Astrocyte of the hippocampus (primary cell): Measurements from ENCODE around the gene MPZL2.
A peak's percentile ranks its signal among the peaks of the same experiment; 100 is the strongest.

Experiments used
- DNase-seq: peaks from one replicate; pipeline ENCODE4 v3.0.0; 2011; ENCODE audit warnings: low read depth, low spot score

MPZL2 gene

DNA sequence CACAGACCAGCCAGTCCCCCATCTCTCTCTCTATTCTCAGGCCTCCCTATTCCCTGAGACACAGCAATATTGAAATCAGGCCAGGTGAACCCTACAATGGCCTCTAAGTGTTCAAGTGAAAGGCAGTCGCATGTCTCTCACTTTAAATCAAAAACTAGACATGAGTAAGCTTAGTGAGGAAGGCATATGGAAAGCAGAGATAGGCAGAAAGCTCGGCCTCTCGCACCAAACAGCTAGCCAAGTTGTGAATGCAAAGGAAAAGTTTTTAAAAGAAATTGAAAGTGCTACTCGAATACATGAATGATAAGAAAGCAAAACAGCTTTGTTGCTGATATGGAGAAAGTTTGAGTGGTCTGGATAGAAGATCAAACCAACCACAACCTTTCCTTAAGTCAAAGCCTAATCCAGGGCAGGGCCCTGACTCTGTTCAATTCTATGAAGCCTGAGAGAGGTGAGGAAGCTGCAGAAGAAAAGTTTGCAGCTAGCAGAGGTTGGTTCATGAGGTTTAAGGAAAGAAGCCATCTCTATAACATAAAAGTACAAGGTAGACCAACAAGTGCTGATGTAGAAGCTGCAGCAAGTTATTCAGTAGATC lies 19.8 kb upstream of the MPZL2 start:
- DNase-seq: no peak

DNA sequence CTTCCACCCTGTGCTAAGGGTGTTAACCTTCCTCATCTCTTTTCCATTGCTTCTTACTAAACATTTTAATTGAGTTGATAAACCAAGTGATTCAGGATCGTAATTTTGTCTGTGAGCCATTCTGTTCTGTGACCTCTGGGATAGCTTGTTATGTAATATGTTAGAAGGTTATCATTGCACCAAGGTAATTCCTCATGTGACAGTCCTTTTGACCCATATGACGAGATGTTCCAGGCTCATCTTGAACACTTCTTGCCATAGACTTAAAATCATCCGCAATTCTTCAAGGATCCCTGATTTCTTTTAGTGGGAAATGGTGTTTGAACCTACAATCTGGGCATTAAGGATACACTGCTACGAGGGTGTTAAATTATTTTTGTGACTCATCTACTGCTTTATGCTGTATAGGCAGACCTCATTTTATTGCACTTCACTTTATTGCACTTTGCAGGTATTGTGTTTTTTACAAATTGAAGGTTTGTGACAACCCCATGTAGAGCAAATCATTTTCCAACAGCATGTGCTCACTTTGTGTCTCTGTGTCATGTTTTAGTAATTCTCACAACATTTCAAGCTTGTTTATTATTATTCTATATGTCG lies 19.0 kb upstream of the MPZL2 start:
- DNase-seq: no peak

DNA sequence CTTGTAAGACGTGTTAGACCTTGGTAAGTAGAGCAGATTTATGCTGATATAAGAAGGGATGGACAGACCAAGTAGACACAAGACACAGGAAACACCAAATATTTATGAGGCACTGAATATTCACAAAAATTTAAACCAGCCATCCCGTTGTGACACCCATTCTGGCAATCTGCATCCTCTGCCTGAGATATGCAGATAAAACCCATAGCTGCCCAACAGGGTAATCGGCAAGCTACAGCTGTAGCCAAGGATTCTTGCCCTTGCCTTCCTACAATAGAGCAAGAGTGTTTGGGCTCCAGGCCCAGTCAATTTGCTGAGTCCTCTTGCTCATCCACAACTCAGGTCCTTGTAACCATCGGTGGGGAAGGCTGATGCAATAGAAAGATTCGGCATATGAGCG lies 18.5 kb upstream of the MPZL2 start:
- DNase-seq: no peak

DNA sequence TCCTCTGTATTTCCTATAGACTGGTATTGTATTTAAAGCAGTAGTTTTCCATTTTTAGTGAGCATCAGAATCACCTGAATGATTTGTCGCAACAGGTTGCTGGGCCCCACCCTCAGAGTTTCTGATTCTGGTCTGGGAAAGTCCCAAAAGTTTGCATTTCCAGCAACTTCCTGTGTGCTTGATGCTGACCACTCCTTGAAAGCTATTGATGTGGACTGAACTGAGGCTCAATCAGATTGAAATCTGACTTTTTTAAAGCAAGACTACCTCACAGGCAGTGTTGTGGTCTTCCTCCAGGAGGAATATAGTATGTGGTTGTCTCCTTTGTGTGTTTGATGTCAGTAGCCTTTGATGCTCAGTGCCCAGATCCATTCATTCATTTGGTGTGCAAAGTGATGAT lies 17.2 kb upstream of the MPZL2 start:
- DNase-seq: no peak

DNA sequence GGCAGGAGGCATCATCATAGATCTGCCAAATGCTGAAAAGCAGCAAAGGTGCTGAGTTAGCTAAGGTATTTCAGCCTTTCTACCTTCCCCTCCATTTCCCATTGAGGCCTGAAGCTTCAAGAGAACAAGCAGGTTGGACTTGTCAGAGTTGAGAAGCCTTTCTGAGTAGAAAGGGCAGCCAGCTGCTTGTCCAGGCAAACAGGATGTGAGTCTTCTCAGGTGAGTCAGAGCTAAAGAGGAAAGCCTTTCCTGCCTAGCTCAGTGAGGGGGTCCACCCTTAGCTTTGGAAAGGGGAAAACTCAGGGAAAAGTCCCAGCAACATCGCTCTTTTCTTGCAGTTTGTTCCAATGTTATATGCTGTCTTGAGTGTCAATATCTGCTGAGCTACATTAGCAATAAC lies 13.2 kb upstream of the MPZL2 start:
- no peak for DNase-seq

DNA sequence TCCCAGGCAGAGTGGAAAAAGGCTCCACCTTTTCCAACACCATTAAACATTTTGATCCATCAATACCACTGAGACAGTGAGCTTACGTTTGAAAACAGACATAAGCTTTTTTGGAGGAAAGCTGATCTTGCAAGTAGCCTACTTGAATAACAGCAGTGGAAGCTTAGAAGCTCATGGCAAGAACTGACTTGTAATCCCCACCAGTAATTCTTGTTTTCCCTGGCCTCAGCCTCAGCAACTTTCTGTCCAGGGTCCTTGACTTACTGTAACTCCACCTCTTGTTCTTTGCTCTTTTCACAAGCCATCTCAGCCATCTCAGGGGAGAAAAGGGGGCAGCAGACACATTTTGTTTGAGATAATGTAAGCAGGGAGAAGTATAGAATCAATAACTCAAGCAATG lies 12.3 kb upstream of the MPZL2 start:
- DNase-seq: no peak

DNA sequence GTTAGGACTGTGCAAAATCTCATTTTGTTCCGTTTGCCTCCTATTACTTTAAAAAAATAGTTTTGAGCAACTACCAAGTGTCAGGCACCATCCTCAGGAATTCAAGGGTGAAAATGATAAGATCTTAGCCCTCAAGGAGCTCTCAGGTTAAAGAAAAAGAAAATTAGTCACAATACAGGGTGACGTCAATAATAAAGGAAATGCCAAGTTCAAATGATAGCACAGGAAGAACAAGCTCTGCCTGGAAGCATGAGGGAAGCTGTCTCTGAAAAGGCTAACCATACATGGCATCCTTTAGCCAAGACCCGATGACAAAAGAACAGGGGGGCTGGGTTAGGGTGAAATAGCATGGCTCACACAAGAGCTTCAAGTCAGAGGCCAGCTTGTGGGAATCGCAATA lies 11.1 kb upstream of the MPZL2 start:
- no peak for DNase-seq

DNA sequence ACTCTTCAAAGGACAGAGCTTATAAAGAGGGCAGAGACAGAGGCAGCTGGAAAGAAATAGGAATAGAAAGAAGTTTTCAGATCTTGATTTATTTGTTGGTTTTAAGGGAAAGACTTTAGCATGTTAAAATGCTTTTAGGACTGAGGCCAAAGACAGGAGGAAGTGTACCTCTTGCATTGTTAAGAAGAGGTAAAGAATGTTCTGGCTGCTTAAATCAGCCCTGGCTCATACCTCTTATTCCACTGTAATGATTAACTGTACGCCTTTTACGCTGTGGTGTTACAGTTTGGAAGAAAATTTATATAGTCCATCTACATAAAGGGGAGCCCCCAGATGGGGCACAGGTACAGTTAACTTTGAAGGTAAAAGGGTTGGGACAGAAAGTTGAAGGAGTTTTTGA lies 10.1 kb upstream of the MPZL2 start:
- no peak for DNase-seq

DNA sequence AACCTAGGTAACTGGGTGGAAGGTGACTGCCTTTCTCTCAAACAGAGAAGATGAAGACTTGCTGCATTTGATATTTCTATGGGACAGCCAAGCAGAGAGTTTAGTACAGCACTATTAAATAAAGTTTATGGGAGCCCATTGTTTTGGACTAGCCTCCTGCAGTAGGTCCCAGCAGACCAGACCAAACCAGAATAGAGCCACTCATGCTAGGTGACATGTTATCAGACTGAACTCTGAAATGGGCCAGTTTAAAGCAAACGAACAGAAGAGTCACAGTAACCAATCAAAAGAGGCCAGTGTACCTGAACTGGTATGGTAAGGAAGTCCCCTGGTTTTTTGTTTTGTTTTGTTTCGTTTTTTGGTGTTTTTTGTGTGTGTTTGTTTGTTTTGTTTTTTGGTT lies 7.9 kb upstream of the MPZL2 start:
- DNase-seq: no peak

DNA sequence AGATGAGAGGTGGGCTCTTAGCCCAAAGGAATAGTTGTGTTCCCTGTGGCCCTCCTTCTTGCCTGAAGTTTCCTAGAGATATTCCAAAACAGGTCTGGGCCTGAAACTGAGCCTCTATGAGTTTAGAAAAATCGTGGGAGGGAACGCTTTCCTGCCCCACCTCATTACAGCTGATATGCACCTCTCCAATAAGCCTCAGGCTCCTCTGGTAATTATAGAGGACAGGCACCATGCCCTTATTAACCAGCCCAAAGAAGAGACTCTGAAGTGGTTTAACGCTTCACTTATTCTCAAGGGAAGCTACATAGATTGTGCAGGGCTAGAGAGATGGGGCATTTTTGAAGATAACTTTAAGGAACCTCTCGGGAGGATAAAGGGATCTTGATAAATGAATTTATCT lies 3.4 kb upstream of the MPZL2 start:
- DNase-seq: no peak

DNA sequence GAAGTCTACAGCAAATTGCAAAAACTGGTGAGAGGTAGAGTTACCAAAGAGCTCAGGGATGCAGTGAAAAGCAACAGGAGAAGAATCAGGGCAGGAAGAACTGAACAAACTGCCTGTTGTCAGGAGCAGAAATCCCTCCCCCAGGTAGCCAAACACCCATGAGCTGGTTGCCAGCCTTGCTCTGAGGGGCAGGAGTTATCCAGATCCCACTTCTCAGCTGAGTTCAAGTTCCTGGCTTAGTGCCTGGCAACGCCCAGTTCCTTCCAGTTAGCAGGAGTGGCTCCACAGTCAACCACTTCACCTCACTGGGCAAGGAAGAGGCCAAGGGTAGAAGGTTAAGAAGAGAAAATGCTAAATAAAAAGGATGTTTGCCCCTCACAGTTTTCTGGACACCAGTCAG lies 1.9 kb upstream of the MPZL2 start:
- no peak for DNase-seq

DNA sequence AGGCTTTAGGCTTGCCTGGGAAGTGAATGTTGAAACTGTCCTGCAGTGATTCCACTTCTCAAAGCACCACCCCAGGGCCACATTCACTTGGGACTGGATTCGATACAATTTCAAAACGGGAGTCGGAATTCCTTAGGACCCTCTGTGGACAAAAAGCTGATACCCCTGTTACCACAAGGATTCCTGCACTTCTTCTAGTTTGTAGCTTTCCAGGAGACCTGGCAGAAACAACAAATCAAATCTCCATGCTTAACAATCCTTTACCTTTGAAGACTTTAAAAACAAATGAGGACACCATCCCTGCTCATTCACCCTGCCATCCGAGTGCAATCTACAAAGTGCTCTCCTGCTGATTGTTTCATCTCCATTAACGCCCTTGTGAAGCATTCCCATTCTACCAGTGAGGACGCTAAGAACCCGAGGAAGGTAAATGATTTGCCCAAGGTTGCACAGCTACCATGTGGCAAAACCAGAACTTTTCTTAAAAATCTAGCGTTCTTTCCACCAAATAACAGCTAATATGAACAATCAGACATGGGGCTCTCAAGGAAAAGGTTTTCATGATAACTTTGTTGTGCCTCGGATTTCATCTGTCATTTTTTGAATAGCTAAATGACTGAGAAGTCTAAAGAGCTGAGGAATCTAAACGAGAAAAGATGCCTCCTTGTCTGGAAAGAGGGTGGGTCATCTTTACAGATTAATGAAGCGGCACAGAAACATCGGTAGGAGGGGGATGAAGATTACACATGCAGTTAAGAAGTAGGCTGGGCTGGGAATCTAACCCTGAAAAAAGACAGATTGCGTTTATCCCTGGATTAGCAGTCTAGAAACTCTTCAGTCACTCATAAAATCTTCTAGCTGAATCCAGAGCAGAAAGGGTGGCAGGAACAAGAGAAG lies 720 bp upstream of the MPZL2 start:
- DNase-seq: no peak

DNA sequence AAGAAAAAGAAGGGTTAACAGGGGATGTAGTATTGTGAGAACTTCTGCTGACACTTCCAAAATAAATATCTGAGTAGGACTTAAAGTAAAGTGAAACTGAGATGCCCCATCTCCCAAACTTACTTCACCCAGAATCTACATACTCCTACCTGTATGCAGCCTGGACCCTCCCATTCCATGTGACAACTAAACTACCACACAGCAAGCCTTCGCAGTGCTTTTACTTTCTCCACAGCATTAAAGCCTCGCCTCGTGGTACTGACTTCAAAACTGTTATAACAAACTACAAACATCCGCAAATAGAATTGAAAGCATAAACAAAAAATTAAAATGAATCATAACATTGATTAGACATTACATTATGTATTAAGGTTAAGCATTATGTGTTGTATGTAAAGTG lies 985 bp downstream of the MPZL2 start:
- DNase-seq: no peak

DNA sequence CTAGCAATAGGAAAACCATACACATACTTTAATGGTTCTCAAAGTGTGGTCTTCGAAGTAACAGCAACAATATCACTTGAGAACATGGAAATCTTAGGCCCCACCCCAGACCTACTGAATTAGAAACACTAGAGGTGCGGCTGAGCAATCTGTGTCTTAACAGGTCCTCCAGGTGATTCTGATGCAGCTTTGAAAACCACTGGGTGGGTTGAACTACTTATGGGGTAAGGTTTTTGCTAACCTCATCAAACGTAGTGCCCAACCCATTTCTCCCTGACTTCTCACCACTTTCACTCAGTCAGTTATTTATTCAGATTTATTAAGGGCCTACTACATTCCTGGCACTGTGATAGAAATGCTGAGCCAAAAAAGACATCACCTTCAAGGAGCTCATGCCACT lies 3.7 kb downstream of the MPZL2 start:
- no peak for DNase-seq

DNA sequence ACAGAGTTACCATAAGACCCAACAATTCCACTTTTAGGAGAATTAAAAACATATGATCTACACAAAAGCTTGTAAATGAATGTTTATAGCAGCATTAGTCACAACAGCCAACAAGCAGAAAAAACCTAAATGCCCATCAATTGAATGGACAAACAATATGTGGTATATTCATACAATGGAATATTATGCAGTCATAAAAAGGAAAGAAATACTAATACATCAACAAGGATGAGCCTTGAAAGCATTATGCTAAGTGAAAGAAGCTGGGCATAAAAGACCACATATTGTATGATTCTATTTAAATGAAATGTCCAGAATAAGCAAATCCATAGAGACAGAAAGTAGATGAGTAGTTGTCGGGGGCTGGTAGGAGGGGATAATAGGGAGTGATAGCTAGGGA lies 5.0 kb downstream of the MPZL2 start:
- no peak for DNase-seq

DNA sequence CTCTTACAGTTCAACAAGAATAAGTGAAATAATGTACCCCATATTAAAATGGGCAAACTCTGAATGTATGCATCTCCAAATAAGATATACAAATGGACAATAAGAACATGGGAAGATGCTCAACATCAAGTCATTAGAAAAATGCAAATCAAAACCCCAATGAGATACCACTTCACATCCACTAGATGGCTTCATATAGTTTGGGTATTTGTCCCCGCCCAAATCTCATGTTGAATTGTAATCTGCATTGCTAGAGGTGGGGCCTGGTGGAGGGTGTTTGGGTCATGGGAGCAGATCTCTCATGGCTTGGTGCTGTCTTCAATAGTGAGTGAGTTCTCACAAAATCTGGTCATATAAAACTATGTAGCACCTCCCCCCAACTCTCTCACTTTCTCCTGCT lies 5.7 kb downstream of the MPZL2 start:
- no peak for DNase-seq

DNA sequence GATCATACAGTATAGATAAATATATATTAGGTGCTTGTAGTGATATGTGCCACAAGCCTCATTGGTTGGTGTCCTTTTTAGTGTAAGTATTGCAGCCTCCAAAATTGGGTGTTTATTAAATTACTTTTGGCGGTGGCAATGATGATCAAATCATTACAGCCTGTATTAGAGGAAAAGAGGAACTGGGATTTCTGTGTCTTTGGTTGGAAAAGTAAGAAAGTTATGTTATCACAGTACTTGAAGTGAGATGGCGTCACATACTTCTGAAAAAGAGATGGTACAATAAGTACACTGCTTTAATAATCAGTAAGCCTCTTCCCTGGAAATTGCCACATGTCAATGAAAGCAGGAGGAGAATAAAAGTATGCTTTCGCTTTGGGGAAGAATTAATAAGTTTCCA lies 11.4 kb downstream of the MPZL2 start:
- DNase-seq: no peak

DNA sequence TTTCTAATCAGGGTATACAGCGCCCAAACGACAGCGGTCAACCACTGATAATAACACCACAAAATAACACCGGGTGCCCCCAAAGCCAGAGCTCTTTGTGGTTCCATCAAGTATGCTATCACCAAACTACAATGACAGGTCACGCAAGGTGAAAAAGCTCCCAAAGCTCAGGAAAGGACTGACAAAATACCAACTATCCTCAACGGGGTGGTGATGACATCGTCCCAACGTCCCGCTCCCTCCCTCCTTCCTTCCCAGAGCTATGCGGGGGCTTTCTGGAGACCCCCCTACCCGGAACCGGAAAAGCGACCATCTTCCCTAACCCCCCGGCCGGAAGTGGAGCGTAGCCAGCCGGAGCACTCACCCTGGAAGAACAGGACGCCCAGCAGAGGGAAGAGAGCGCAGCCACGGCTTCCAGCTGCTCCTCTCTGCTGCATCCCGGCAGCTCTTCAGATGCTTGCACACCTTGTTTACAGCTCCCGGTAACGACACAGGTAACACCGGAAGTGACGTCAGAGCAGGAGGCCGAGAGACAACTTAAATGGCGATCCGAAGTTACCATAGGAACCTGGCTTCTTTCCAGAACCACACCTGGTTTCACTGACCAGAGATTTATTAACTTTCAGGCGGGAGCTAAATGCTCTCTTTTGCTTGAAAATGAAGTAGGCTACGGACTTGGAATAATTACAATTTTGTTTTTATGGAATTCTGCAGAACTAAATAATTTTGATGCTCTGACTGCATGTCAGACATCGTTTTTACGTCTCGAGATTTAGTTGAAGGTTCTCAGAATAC lies 12.0 kb downstream of the MPZL2 start, which contains the start of gene MPZL3:
MPZL3 (minus strand) TSS at position 508 of the 795 bp plus-strand sequence; CDS start at position 437, 71 bp downstream.
- peak; percentile 88 for DNase-seq

DNA sequence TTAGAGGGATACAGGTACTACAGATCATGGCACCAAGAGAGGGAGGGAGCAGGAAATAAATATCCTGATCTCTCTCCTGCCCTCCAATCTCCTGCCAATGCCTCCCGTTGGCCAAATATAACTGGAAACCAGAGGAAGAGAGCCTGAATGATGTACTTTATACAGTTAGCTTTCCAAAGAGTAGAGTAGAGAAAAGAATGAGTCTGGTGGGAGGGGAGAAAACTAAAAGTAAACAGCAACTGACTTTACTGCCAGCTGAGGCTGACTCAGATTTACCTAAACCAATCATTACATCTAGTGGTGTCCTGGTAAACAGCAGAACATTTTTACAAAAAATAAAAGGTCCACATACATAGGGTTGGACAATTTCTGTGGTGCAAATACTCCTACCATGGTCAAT lies 17.1 kb downstream of the MPZL2 start:
- no peak for DNase-seq

DNA sequence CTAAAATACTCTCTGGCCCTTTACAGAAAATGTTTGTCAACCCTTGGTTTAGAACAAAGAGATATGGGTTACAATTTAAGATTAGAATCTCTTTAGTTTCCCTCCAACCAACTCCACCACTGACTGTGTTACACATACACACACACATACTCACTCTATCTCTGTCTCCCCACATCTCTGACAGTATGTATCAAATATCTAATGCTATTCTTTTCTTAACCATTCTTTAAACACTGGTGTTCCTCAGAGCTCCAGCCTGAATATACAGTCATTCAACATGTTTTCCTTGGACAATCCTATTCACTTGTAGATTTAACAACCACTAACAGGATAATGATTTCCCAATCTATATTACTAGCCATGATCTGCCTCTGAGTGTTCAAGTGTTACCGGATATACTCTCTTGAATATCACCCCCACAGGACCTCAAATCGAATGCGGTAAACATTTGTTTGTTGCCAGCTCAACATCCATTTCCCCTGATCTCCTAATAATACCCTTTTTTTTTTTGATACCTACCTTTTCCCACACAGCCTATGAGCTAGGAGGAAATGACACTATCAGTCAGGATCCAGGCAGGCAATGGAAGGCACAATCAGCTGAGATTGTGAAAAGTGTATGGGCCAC lies 18.0 kb downstream of the MPZL2 start:
- no peak for DNase-seq

DNA sequence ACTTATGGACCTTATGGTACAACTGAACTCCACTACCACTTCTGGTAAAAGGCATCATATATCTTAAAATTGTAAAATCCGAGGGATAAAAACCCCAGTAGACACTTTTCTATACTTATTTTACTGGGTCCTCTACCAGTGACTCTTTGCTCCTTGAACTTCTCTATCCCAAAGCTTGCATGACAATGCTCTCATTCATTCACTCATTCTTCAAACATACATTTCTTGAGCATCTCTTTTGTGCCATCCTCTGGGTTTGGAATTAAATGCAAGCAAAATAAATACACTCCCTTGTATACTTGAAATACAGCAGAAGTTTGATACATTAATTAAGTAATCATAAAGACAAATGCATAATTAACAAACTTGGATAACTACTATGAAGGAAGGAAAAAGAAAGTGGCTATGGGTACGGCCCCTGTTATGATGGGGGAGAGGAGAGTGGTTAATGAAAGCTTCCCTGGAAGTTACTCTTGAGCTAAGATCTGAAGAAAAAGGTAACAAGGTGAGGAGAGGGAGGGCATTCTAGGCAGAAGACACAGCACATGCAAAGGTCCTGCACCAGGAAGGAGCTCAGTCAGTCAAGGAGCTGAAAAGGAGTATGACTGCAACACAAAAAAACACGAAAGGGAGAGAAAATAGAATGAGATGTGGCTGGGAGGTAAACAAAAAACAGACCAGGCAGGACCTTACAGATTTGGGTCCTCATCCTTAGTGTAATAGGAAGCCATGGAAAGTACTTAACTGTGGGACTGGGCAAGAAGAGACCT lies 19.9 kb downstream of the MPZL2 start:
- no peak for DNase-seq
